HG03571 (cell line): ENCODE data around the gene PCNX1.

Experiments used
- ATAC-seq: cut with Tn5 transposase; IDR thresholded peaks from one replicate; pipeline ENCODE4 v1.9.1; 2021; ENCODE audit not compliant: unreplicated experiment

PCNX1 gene

GRCh38 chr14:71070169-71070568 is 162.9 kb downstream of the PCNX1 start:
- ATAC-seq = no peak

GRCh38 chr14:71071042-71071441 is 163.8 kb downstream of the PCNX1 start:
- no peak for ATAC-seq

- no peak for ATAC-seq
These were observed 169.3 kb downstream of the PCNX1 start for GRCh38 chr14:71076462-71077092.

- ATAC-seq = no peak
These were observed 171.2 kb downstream of the PCNX1 start for GRCh38 chr14:71078500-71078899.

- ATAC-seq = no peak
These were observed 179.3 kb downstream of the PCNX1 start for GRCh38 chr14:71086567-71086966.

- no peak for ATAC-seq
These were observed 182.7 kb downstream of the PCNX1 start for GRCh38 chr14:71089971-71090370.

- ATAC-seq = no peak
These were observed 187.5 kb downstream of the PCNX1 start for GRCh38 chr14:71094722-71095121.

- no peak for ATAC-seq
These were observed 189.7 kb downstream of the PCNX1 start for GRCh38 chr14:71096947-71097346.

GRCh38 chr14:71103662-71104484 is 196.6 kb downstream of the PCNX1 start:
- ATAC-seq = no peak

- no peak for ATAC-seq
These were observed 197.9 kb downstream of the PCNX1 start for GRCh38 chr14:71105177-71105576.

GRCh38 chr14:71107921-71108320 is 200.7 kb downstream of the PCNX1 start:
- no peak for ATAC-seq

GRCh38 chr14:71108398-71109119 is 201.3 kb downstream of the PCNX1 start:
- ATAC-seq = no peak

GRCh38 chr14:71113376-71113775 is 206.1 kb downstream of the PCNX1 start:
- ATAC-seq = no peak

- ATAC-seq = no peak
These were observed 207.3 kb downstream of the PCNX1 start for GRCh38 chr14:71114565-71114964.

- ATAC-seq = no peak
These were observed 208.0 kb downstream of the PCNX1 start for GRCh38 chr14:71115306-71115705.

GRCh38 chr14:71115821-71116567 is 208.7 kb downstream of the PCNX1 start:
- no peak for ATAC-seq

GRCh38 chr14:71116568-71117122 is 209.4 kb downstream of the PCNX1 start:
- ATAC-seq = no peak

- ATAC-seq = no peak
These were observed 210.8 kb downstream of the PCNX1 start for GRCh38 chr14:71117839-71118743.

- no peak for ATAC-seq
These were observed 211.8 kb downstream of the PCNX1 start for GRCh38 chr14:71119075-71119474.

GRCh38 chr14:71119832-71120231 is 212.6 kb downstream of the PCNX1 start:
- no peak for ATAC-seq
